Measurements from ENCODE around the gene TMEM151B. TPM values are rescaled to one million over a fixed set of nuclear protein-coding genes. Genes with fewer than 3 reads are reported as not detected.

The TMEM151B gene
- total RNA-seq, 1 donor from 2014 or later: not detected

GRCh38 chr6:44263354-44264100, 6.7 kb upstream of the TMEM151B start:
- DNase-seq (ENCODE audit: low spot score): no peak

DNA sequence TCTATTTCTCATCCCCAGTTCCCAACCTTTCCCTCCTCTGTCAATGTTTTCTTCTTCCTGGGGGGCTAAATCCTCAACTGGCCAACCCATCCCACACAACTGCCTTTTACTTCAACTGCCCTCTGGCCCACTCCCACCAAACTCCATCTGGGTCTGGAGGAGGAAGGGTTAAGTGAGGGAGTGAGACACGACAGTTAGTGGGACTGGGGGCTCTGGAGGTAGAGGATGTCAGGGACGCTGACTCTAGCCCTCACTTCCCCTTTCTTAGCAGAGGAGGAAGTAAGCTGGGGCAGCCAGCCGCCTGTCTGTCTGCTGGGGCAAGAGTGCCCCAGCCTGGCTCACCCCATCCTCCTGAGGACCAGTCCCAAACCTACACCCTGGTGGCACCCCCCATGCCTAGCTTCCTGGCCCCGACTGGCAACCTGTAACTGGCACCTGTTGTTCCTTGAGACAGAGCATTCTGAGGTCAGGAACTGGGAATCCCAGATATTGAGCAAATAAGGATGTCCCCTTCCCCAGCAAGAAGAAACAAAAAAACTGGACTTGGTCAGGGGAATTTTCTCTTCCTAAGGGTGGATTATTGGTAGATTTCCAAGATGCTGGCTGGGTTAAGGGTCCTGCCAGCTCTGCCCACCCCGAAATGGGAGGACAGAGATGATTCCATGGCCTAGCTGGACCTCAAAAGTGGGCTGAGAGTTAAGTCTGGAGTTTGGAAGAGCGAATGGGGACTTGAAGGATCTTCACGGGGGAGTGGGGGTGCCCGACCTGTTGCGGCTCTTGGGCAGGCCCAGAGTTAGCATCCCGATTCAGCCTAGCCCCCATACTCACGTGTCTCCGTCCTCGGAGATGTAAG, 5.9 kb upstream of the TMEM151B start:
- no peak for DNase-seq (ENCODE audit: low spot score)

DNA sequence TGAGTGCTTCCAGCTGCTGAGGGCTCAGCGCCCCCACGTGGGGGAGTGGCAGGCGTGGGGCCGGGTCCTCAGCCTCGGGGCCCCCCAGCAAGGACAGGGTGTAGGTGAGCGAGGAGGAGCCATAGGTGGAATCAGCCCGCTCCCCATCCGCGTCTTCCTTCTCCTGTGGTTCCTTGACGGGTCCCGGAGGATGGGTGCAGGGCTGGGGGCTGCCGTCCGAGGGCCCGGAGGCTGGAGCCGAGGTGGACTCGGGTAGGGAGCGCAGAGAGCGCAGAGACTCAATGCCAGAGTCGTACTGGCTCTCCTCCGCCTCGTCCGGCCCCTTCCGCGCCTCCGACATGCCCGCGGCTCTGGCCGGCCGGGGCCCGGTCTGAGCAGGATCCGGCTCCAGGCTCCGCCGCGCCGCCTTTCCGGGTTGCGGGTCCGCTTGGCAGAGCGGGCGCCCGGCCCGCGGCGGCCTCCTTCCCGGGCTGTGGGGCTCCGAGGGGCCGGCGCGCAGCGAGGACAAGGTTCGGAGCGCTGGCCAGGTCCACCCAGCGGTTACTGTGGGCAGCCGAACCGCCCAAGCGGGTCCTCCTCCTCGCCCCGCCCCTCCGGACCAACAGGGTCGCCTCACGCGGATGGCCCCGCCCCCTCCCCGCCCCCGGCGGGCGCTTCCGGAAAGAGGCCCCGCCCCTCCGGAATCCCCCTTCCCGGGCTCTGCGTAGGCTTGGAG, 5.1 kb upstream of the TMEM151B start, which contains the start of gene NFKBIE:
Gene NFKBIE, minus strand, starts transcription at position 545 of the 715 bp plus-strand sequence. Its CDS starts 205 bp downstream, at position 340.
- DNase-seq (ENCODE audit: low spot score): peak; percentile 98

GRCh38 chr6:44265722-44266233, 4.5 kb upstream of the TMEM151B start:
- no peak for DNase-seq (ENCODE audit: low spot score)

DNA sequence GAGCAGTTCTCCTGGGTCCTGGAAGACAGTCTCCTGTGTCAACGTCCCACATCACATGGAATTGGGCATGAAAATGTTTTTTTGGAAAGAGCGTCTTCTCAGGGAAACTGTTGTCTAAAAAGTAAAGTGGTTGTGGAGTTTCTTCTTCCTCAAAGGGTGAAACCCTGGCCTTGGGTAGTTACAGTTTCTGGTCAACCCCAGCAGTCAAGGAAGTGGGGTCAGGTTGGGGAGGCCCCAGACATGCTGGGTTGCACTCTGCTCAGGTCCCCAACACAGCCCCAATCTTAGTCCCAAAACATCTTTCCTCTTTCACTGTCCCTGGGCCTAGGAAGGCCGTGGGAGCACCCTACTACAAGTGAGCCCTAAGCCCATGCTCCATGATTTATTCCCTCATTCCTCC, 3.9 kb upstream of the TMEM151B start:
- no peak for DNase-seq (ENCODE audit: low spot score)

GRCh38 chr6:44267252-44267651, 3.0 kb upstream of the TMEM151B start:
- no peak for DNase-seq (ENCODE audit: low spot score)

DNA sequence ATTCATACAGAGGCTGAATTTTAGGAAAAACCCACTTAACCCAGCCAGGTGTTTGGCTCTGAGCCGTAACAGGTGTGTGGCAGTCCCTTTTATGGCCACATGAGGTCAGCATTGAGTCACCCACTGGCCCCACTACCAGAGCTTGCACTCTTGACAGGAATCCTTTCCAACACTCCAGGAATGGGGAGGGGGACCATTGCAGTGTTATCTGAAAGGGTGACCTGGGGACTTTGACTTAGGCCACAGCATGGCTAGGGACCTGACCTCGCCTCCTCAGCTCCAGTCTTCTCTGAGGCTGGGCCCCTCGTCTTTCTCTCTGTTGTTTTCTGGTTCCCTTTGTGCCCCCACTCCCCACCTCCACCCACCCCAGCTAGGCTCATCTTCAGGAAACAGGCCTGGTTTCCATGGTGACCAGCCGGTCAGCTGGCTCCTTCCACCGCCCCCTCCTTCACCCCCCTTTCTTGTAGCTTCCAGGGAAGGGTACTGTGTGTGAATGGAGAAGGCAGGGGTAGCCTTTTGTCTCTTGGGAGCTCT, 2.1 kb upstream of the TMEM151B start:
- DNase-seq (ENCODE audit: low spot score): no peak

DNA sequence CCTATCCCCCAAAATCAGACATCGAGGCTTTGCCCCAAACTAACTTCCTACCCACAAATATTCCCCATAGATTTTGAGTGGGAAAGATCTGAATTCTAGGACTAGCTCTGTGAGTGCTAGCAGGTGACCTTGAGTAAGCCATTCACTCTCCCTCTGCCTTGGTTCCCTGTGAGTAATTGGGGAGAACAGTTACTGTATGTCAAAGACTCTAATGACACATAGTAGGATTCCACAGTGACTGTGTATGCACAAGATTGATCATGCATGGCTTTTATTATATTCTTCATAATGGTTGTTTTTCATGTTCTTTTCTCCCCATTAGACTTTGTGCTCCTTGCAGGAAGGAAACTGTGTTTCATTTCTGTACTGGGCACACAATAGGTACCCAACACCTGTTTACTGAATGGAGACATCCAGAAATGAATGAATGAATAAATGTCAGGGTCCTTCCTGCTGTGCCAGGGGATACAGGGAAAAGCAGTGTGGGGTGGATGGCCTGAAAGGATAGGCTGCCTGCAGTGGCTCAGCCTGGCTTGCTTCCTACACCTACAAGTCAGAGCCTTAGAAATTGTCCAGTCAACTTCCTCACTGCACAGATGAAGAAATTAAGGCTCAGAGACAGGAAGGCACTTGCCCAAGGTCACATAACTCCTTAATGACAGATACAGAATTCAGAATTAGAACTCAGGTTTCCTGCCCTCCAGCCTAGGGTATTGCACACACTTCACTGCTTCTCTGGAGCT, 901 bp upstream of the TMEM151B start:
- no peak for DNase-seq (ENCODE audit: low spot score)

DNA sequence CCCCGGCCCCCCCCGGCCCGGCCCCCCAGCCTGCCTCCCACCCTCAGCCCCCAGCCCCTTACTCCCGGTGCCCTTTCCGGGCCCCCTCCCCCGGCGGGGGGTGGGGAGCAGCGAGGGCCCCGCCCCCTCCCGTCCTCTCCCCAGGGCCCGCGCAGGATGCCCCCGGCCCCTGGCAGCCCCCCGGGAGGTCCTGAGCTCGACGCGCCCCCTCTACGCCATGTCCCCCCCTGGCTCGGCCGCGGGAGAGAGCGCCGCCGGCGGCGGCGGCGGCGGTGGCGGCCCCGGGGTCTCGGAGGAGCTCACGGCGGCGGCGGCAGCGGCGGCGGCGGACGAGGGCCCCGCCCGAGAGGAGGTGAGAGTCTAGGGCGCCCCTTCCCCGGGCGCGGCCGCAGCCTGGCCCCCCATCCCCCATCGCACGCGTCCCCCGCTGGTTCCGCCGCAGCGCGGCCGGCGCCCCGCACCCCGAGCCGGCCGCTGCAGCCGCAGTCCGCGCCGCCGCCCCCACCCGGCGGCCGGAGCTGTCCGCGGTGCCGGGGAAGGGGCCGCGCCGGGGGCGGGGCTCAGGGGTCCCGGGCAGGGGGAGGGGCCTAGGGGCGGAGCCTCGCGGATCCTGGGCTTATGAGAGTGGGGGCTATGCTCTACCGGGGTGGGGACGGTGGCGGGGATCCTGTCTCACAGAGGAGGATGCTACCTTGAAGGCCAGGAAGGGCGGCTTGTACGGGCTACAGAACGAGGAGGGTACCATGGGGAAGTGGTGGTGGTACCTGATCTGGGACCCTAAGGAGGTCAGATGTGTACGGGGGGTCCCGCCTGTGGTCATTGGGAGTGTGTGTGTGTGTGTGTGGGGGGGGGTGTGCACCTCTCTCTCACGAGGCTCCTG, 516 bp downstream of the TMEM151B start:
- no peak for DNase-seq (ENCODE audit: low spot score)

DNA sequence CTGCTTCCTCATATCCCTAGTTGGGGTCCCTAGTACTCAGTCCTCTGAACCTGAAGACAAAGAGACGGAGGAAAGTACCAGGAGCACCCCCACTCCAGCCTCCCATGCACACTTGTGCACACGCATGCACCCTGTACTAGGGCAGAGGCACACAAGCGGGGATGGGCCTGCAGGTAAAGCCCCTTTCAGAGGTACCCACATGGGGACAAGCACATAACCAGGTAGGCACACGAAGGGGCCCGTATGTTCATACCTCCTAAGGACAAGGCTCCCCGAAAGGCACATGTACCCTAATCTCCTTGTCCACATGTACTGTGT, 1.1 kb downstream of the TMEM151B start:
- DNase-seq (ENCODE audit: low spot score): no peak

DNA sequence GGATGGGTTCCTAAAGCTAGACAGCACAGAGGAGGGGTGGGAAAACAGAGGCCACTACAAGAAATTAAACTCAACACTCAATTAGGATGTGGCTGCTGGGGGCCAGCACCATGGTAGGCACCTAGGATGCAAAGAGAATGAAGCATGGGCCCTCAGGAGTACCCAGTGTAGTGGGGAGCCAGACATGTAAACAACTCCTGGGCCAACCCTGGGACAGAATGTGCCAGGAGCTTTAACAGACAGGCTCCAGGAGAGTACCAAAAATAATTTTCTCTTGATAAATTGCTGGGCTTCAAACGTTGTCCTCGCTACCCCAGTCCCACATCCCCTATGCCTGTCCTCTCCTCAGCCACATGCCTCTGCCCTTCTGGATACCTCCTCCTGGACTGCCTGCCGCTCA, 1.7 kb downstream of the TMEM151B start:
- DNase-seq (ENCODE audit: low spot score): no peak

GRCh38 chr6:44272529-44272928, 2.3 kb downstream of the TMEM151B start:
- no peak for DNase-seq (ENCODE audit: low spot score)

DNA sequence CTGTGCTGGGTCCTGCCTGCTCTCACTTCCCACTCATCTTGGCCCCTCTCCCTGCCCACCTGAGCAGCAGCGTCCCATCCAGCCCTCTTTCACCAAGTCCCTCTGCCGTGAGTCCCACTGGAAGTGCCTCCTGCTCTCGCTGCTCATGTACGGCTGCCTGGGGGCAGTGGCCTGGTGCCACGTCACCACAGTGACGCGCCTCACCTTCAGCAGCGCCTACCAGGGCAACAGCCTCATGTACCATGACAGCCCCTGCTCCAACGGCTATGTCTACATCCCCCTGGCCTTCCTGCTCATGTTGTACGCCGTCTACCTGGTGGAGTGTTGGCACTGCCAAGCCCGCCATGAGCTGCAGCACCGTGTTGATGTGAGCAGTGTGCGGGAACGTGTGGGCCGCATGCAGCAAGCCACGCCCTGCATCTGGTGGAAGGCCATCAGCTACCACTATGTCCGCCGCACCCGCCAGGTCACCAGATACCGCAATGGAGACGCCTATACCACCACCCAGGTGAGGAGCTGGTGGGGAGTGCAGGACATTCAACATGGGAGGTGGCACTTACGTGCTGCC, 2.8 kb downstream of the TMEM151B start:
- DNase-seq (ENCODE audit: low spot score): no peak

DNA sequence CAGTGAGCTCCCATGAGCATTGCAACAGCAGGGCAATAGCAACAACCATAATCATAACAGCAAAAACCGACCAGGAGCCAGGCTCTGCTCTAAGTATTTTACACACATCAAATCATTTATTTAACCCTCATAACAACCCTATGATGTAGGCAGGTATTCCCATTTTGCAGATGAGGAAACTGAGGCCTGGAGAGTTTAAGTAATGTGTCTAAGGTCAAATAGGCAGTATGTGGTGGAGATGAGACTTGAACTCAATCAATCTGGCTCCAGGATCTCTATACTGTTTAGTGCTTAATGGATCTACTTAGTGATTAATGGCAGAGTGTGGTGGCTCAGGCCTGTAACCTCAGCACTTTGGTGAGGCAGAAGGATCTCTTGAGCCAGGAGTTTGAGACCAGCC, 3.4 kb downstream of the TMEM151B start:
- DNase-seq (ENCODE audit: low spot score): no peak

- no peak for DNase-seq (ENCODE audit: low spot score)
These were observed 5.1 kb downstream of the TMEM151B start for GRCh38 chr6:44275271-44275748.

GRCh38 chr6:44275749-44276648, 5.7 kb downstream of the TMEM151B start:
- no peak for DNase-seq (ENCODE audit: low spot score)

DNA sequence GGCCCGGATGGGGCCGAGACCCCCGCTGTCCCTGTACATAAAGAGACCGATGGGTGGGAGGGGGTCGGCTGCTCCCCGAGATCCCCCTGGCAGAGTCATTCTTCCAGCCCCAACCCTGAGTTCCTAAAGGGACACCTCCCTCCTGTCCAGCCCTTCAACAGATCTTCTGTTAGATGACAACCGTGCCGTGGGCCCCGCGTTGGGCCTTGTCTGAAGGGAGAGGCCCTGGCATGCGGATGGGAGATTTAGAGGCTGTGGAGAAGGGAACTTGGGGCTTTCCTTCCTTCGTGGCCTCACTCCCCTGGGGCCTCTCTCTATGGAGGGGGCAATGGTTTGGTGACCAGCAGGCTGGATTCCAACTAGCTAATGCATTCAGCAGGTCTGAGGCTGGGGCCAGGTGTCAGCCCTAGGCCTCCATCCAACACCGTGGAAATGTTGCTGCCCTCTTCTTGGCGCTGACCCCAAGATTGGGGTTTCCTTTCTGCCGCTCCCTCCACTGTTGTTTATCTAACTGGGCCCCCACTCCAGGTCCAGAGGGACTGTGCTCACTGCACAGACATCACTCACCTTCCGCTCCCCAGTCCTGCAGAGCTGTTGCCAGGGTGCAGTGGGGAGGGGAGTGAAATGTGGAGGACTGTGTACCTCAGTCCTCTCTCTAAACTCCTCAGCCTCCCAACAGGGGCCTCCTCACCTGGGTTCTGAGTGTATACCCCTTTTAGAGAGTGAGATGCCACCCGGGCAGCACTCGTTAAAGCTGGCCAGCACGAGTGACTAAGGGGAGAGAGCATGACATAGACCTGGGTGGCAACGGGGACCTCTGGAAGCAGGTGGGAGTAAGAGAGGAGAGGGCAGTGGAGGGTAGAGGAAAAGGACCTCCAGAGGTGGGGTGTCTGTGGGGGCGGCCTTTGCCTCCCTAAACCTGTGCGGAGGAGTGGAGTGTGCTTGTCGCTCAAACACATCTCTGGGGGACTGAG, 6.7 kb downstream of the TMEM151B start:
- no peak for DNase-seq (ENCODE audit: low spot score)

Measured in mesenteric fat pad (tissue), 1 donor.